ENCODE measurements around the gene SPACA6. TPM values are rescaled to one million over a fixed set of nuclear protein-coding genes. Genes with fewer than 3 reads are reported as not detected.
A peak's percentile ranks its signal among the peaks of the same experiment; 100 is the strongest.

The SPACA6 gene
- total and polyA plus RNA-seq, 12 donors: 2.2 to 291 (median 25.2) TPM

GRCh38 chr19:51691584-51692428, 1.3 kb upstream of the SPACA6 start:
- H3K4me3 ChIP-seq: peak overlapping the region in 2 of 4 donors; percentile 78 to 97
- peak overlapping the region in 2 of 5 donors; percentile 67 to 95 for H3K27ac ChIP-seq
- intact Hi-C loops (cut with DNase I): no loop called here
- H3K36me3 ChIP-seq (replicated peaks in 1 of 2): peaks cover 0 to 32% of the 10 kb centered on the region in 2 donors
- WGBS, 4 donors: 16 to 38% (median 24%) methylated on average over 11 to 12 of the region's 12 CpGs
- DNase-seq: peak in 2 of 7 donors; percentile 22 to 26
- H3K27me3 ChIP-seq: no peaks in the 10 kb centered on the region
- no peaks in the 10 kb centered on the region for H3K9me3 ChIP-seq (replicated peaks in 1 of 3)
- H3K4me1 ChIP-seq (replicated peaks in 1 of 2): peaks cover 25 to 39% of the 10 kb centered on the region in 2 donors
- no peak for TF ChIP-seq CTCF (IDR thresholded peaks at IDR 0.05)
- TF ChIP-seq POLR2A (IDR thresholded peaks at IDR 0.05): no peak

DNA sequence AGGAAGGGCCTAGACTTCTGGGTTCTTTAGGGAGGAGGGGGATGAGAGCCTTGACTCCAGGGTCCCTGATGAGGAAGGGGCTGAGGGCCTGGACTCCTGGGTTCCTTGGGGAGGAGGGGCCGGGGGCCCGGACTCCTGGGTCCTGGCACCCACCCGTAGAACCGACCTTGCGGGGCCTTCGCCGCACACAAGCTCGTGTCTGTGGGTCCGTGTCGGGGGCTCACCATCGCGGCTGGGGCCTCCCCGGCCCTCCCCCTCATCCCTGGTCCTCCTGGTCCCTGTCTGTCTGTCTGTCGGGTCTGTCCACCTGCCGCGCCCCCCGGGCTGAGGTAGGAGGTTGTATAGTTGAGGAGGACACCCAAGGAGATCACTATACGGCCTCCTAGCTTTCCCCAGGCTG, 662 bp upstream of the SPACA6 start:
- peak in 2 of 7 donors; percentile 23 to 35 for DNase-seq
- Histone ChIP-seq H3K27ac (peak overlapping the region in 2 of 5 donors; percentile 67 to 95), H3K27me3 (no peaks in the 10 kb centered on the region), H3K9me3 (replicated peaks in 1 of 3) (no peaks in the 10 kb centered on the region), H3K4me3 (peak overlapping the region in 2 of 4 donors; percentile 78 to 97), H3K36me3 (replicated peaks in 1 of 2) (peaks cover 0 to 37% of the 10 kb centered on the region in 2 donors), H3K4me1 (replicated peaks in 1 of 2) (peaks cover 23 to 32% of the 10 kb centered on the region in 2 donors)
- WGBS, 4 donors: 8 to 52% (median 43%) methylated on average over 2 to 18 of the region's 18 CpGs; no CpG with 5 or more reads in 1 of the 4 donors
- intact Hi-C loops (cut with DNase I): no loop called here
- TF ChIP-seq CTCF (IDR thresholded peaks at IDR 0.05) (no peak), POLR2A (IDR thresholded peaks at IDR 0.05) (no peak)

DNA sequence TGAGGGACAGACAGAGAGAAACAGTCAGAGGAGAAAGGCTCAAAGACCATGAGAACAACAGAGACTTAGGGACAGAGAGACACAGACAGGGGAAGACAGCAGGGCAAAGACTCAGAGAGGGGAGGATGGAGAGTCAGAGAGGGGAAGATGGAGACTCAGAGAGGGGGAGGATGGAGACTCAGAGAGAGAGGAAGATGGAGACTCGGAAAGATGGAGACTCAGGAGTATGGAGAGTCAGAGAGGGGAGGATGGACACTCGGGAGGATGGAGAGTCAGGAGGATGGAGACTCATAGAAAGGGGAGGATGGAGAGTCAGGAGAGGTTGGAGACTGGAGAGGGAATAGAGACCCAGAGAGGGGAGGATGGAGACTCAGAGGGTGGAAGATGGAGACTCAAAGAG, 689 bp downstream of the SPACA6 start:
- H3K4me3 ChIP-seq: no peak overlapping the region
- no peak for TF ChIP-seq POLR2A (IDR thresholded peaks at IDR 0.05)
- TF ChIP-seq CTCF (IDR thresholded peaks at IDR 0.05): no peak
- H3K27ac ChIP-seq: peak overlapping the region in 2 of 5 donors; percentile 67 to 95
- WGBS, 4 donors: 39 to 70% (median 65%) methylated on average over 2 of the region's 2 CpGs
- no peaks in the 10 kb centered on the region for H3K27me3 ChIP-seq
- DNase-seq: peak in 1 of 7 donors; percentile 20
- H3K9me3 ChIP-seq (replicated peaks in 1 of 3): no peaks in the 10 kb centered on the region
- peaks cover 0 to 49% of the 10 kb centered on the region in 2 donors for H3K36me3 ChIP-seq (replicated peaks in 1 of 2)
- H3K4me1 ChIP-seq (replicated peaks in 1 of 2): peaks cover 16 to 24% of the 10 kb centered on the region in 2 donors
- intact Hi-C loops (cut with DNase I): no loop called here

DNA sequence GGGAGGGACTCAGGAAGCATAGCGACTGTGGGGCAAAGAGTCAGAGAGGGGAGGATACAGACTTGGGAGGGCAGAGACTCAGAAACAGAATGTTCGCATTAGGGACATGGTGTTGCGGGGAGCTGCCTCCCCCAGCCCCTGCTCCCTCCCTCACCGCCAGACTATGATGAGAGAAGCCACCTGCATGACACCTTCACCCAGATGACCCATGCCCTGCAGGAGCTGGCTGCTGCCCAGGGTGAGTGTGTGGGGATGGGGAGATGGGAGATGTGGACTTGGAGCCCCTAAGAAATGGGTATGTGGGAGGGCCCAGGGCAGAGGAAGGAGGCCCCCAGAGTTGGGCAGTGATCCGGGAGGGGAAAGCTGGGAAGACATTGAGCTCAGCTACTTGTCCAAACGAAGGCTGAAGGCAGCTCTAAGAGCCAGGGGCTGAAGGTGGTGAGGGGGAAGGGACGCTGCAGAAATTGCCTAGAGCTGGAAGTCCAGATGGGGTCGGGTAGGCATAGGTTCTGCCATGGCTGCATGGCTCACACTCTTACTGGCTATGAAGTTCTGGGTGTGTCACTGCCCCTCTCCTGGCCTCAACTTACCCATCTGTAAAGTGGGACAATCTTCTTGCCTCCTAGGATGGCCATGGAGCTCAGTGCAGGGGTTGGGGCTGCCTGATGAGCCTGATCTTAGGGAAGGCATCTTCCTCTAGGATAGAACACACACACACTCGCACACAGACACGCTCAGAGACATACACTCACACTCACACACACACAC, 1.4 kb downstream of the SPACA6 start:
- Histone ChIP-seq H3K27ac (peak overlapping the region in 1 of 5 donors; percentile 39), H3K27me3 (no peaks in the 10 kb centered on the region), H3K9me3 (replicated peaks in 1 of 3) (no peaks in the 10 kb centered on the region), H3K4me1 (replicated peaks in 1 of 2) (peaks cover 16 to 24% of the 10 kb centered on the region in 2 donors), H3K4me3 (no peak overlapping the region), H3K36me3 (replicated peaks in 1 of 2) (peaks cover 0 to 54% of the 10 kb centered on the region in 2 donors)
- intact Hi-C loops (cut with DNase I): no loop called here
- DNase-seq: peak in 3 of 7 donors; percentile 11 to 46 (median 13)
- TF ChIP-seq POLR2A (IDR thresholded peaks at IDR 0.05): no peak
- no peak for TF ChIP-seq CTCF (IDR thresholded peaks at IDR 0.05)
- 80 to 88% (median 83%) methylated on average over 10 of the region's 10 CpGs for WGBS, 4 donors
